Measurements from ENCODE around the gene TREH. TPM values are rescaled to one million over a fixed set of nuclear protein-coding genes. Genes with fewer than 3 reads are reported as not detected.

TREH gene
- total RNA-seq, 5 donors from 2014 or later (not counting 1 experiment from before 2014, with no cell fraction given), result not detected

DNA sequence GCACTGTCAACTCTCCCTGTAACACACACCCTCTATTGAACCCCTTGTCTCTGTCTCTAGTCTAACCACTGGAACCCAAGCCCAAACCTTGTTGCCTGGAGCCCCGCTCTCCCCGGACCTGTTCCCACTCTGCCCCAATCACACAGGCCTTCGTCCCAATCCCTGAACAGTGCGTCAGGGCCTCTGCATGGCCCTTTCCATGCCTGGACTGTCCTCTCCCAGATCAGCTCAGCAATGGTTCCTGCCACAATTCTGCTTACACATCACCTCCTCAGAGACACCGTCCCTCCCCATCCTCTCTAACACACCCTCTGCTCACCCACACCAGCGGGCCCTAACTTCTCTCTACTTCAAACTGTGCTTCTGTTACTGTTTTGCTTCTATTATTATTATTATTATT lies 1.5 kb downstream of the TREH start:
- H3K4me1 Mint-ChIP-seq, result peaks cover 0 to under 1% (median 0%) of the 10 kb centered on the region in 3 donors
- CTCF ChIA-PET, result no interaction called here
- no peak overlapping the region for H3K4me3 Mint-ChIP-seq
- ATAC-seq (replicated peaks in 1 of 4) (no peak), DNase-seq (no peak)
- Histone ChIP-seq H3K27ac (ENCODE audit: low read length) (no peak overlapping the region), H3K9me3 (no peaks in the 10 kb centered on the region), H3K36me3 (ENCODE audit: control insufficient read depth in 2 of 2, extremely low read depth in 1 of 2, insufficient read depth in 1 of 2, low read length in 1 of 2) (no peaks in the 10 kb centered on the region), H3K4me3 (ENCODE audit: control insufficient read depth in 1 of 2, extremely low read depth in 1 of 2, low read length in 1 of 2) (no peak overlapping the region), H3K4me1 (ENCODE audit: control insufficient read depth in 1 of 2, extremely low read depth in 1 of 2, insufficient read depth in 2 of 2, low read length in 2 of 2) (no peaks in the 10 kb centered on the region), H3K27me3 (replicated peaks in 1 of 2; ENCODE audit: control insufficient read depth in 2 of 2, extremely low read depth in 1 of 2, insufficient read depth in 2 of 2, low read length in 1 of 2) (peaks cover 0 to 8% of the 10 kb centered on the region in 2 experiments)
- no peak overlapping the region for H3K27ac Mint-ChIP-seq
- WGBS (ENCODE audit: insufficient coverage), result 94% methylated on average over 3 of the region's 6 CpGs
- peaks cover 4% of the 10 kb centered on the region for H3K36me3 Mint-ChIP-seq
- POLR2A ChIA-PET, result no interaction called here
- no peaks in the 10 kb centered on the region for H3K27me3 Mint-ChIP-seq
- peaks cover 0 to 4% (median 0%) of the 10 kb centered on the region in 3 donors for H3K9me3 Mint-ChIP-seq

DNA sequence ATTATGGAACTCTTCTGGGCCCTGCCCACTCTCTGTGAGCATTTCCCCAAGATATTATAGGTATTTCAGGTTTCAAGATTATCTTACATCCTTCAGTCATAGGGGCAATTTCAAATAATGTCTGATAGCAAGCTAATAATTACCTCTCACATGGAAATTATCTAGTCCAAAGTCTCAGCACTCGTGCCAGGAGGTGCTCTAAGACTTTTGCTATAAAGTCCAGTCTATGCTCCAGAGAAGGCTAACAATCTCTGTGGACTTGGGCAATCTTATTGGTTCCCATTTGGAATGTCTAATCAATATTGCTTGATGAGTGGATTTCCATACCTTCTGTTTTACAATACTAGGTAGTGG lies 5.4 kb downstream of the TREH start:
- H3K27me3 Mint-ChIP-seq, result peaks cover 0 to 4% of the 10 kb centered on the region in 2 donors
- H3K27me3 ChIP-seq (replicated peaks in 1 of 2; ENCODE audit: control insufficient read depth in 2 of 2, extremely low read depth in 1 of 2, insufficient read depth in 2 of 2, low read length in 1 of 2), result no peaks in the 10 kb centered on the region
- H3K4me1 Mint-ChIP-seq, result no peaks in the 10 kb centered on the region
- DNase-seq (no peak), ATAC-seq (replicated peaks in 1 of 4) (no peak)
- H3K4me3 ChIP-seq (ENCODE audit: control insufficient read depth in 1 of 2, extremely low read depth in 1 of 2, low read length in 1 of 2), result no peak overlapping the region
- no peak overlapping the region for H3K27ac Mint-ChIP-seq
- POLR2A ChIA-PET, result no interaction called here
- peaks cover 2% of the 10 kb centered on the region for H3K9me3 ChIP-seq
- CTCF ChIA-PET, result no interaction called here
- no peaks in the 10 kb centered on the region for H3K4me1 ChIP-seq (ENCODE audit: control insufficient read depth in 1 of 2, extremely low read depth in 1 of 2, insufficient read depth in 2 of 2, low read length in 2 of 2)
- H3K36me3 Mint-ChIP-seq, result peaks cover 4% of the 10 kb centered on the region
- H3K9me3 Mint-ChIP-seq, result peaks cover 6 to 20% (median 7%) of the 10 kb centered on the region in 3 donors
- H3K27ac ChIP-seq (ENCODE audit: low read length), result no peak overlapping the region
- no peaks in the 10 kb centered on the region for H3K36me3 ChIP-seq (ENCODE audit: control insufficient read depth in 2 of 2, extremely low read depth in 1 of 2, insufficient read depth in 1 of 2, low read length in 1 of 2)
- no peak overlapping the region for H3K4me3 Mint-ChIP-seq
- no CpG with 5 or more reads among the region's 1 CpG for WGBS (ENCODE audit: insufficient coverage)

GRCh38 chr11:118673361-118674081 lies 5.9 kb downstream of the TREH start:
- H3K4me3 Mint-ChIP-seq, result no peak overlapping the region
- DNase-seq, result no peak
- H3K9me3 ChIP-seq, result peaks cover 2% of the 10 kb centered on the region
- no peaks in the 10 kb centered on the region for H3K27me3 ChIP-seq (replicated peaks in 1 of 2; ENCODE audit: control insufficient read depth in 2 of 2, extremely low read depth in 1 of 2, insufficient read depth in 2 of 2, low read length in 1 of 2)
- CTCF ChIA-PET, result no interaction called here
- H3K36me3 ChIP-seq (ENCODE audit: control insufficient read depth in 2 of 2, extremely low read depth in 1 of 2, insufficient read depth in 1 of 2, low read length in 1 of 2), result no peaks in the 10 kb centered on the region
- H3K36me3 Mint-ChIP-seq, result peaks cover 4% of the 10 kb centered on the region
- WGBS (ENCODE audit: insufficient coverage), result 74% methylated on average over 6 of the region's 6 CpGs
- no peaks in the 10 kb centered on the region for H3K4me1 ChIP-seq (ENCODE audit: control insufficient read depth in 1 of 2, extremely low read depth in 1 of 2, insufficient read depth in 2 of 2, low read length in 2 of 2)
- no peak overlapping the region for H3K4me3 ChIP-seq (ENCODE audit: control insufficient read depth in 1 of 2, extremely low read depth in 1 of 2, low read length in 1 of 2)
- peaks cover 6 to 20% (median 7%) of the 10 kb centered on the region in 3 donors for H3K9me3 Mint-ChIP-seq
- no peak for ATAC-seq (replicated peaks in 1 of 4)
- POLR2A ChIA-PET, result no interaction called here
- H3K4me1 Mint-ChIP-seq, result no peaks in the 10 kb centered on the region
- H3K27ac Mint-ChIP-seq, result no peak overlapping the region
- H3K27me3 Mint-ChIP-seq, result peaks cover 0 to 4% of the 10 kb centered on the region in 2 donors
- no peak overlapping the region for H3K27ac ChIP-seq (ENCODE audit: low read length)

DNA sequence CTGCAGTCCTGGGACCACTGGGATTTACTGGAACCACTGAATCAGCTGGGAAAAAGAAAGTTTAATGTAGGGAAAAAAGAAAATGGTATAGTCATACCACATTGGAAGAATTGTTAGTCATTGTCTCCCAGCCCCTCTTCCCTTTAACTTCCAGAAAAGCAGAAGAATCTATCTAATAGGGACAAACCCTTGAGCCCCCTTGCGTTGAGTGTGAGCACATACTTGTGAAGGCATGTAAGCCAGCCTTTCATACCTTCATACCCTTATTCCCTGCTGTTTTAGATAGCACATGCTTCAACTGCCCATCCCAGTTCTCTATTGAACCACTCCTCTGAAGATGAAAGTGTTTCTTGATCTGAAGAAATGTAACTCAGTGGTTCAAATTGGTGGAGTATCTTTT lies 6.6 kb downstream of the TREH start:
- H3K9me3 Mint-ChIP-seq, result peaks cover 6 to 20% (median 7%) of the 10 kb centered on the region in 3 donors
- DNase-seq (no peak), ATAC-seq (replicated peaks in 1 of 4) (no peak)
- Histone ChIP-seq H3K36me3 (ENCODE audit: control insufficient read depth in 2 of 2, extremely low read depth in 1 of 2, insufficient read depth in 1 of 2, low read length in 1 of 2) (no peaks in the 10 kb centered on the region), H3K27ac (ENCODE audit: low read length) (no peak overlapping the region), H3K27me3 (replicated peaks in 1 of 2; ENCODE audit: control insufficient read depth in 2 of 2, extremely low read depth in 1 of 2, insufficient read depth in 2 of 2, low read length in 1 of 2) (no peaks in the 10 kb centered on the region), H3K9me3 (peaks cover 2% of the 10 kb centered on the region), H3K4me1 (ENCODE audit: control insufficient read depth in 1 of 2, extremely low read depth in 1 of 2, insufficient read depth in 2 of 2, low read length in 2 of 2) (no peaks in the 10 kb centered on the region), H3K4me3 (ENCODE audit: control insufficient read depth in 1 of 2, extremely low read depth in 1 of 2, low read length in 1 of 2) (no peak overlapping the region)
- POLR2A ChIA-PET, result no interaction called here
- no peak overlapping the region for H3K27ac Mint-ChIP-seq
- peaks cover 0 to 4% of the 10 kb centered on the region in 2 donors for H3K27me3 Mint-ChIP-seq
- H3K4me1 Mint-ChIP-seq, result no peaks in the 10 kb centered on the region
- peaks cover 4% of the 10 kb centered on the region for H3K36me3 Mint-ChIP-seq
- CTCF ChIA-PET, result no interaction called here
- 100% methylated on average over 1 of the region's 1 CpG for WGBS (ENCODE audit: insufficient coverage)
- no peak overlapping the region for H3K4me3 Mint-ChIP-seq

DNA sequence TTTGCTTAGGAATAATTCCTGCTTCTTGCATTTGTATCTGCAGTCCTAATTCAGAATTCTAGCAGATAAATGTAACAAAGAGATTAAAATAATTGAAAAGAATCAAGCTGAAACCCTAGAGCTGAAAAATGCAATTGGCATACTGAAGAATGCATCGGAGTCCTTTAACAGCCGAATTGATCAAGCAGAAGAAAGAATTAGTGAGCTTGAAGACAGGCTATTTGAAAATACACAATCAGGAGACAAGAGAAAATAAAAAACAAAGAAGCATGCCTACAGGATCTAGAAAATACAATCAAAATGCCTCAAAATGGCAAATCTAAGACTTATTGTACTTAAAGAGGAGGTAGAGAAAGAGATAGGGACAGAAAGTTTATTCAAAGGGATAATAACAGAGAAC lies 8.2 kb downstream of the TREH start:
- H3K9me3 Mint-ChIP-seq, result peaks cover 6 to 16% (median 7%) of the 10 kb centered on the region in 3 donors
- peaks cover 2 to 6% (median 4%) of the 10 kb centered on the region in 3 donors for H3K4me1 Mint-ChIP-seq
- Histone ChIP-seq H3K4me1 (ENCODE audit: control insufficient read depth in 1 of 2, extremely low read depth in 1 of 2, insufficient read depth in 2 of 2, low read length in 2 of 2) (peaks cover 0 to 2% of the 10 kb centered on the region in 2 experiments), H3K4me3 (ENCODE audit: control insufficient read depth in 1 of 2, extremely low read depth in 1 of 2, low read length in 1 of 2) (no peak overlapping the region), H3K36me3 (ENCODE audit: control insufficient read depth in 2 of 2, extremely low read depth in 1 of 2, insufficient read depth in 1 of 2, low read length in 1 of 2) (no peaks in the 10 kb centered on the region), H3K9me3 (peaks cover 2% of the 10 kb centered on the region), H3K27me3 (replicated peaks in 1 of 2; ENCODE audit: control insufficient read depth in 2 of 2, extremely low read depth in 1 of 2, insufficient read depth in 2 of 2, low read length in 1 of 2) (peaks cover 0 to 3% of the 10 kb centered on the region in 2 experiments), H3K27ac (ENCODE audit: low read length) (no peak overlapping the region)
- H3K27me3 Mint-ChIP-seq, result peaks cover 0 to 4% of the 10 kb centered on the region in 2 donors
- no peaks in the 10 kb centered on the region for H3K36me3 Mint-ChIP-seq
- POLR2A ChIA-PET, result interaction anchor here in 1 of 2 donors (0.6 kb wide), 1 partner anchor 282 kb away, joined by 6 read pairs; no protein-coding TSS in a partner anchor
- H3K27ac Mint-ChIP-seq, result no peak overlapping the region
- no peak overlapping the region for H3K4me3 Mint-ChIP-seq
- 100% methylated on average over 2 of the region's 2 CpGs for whole genome bisulfite sequencing (ENCODE audit: insufficient coverage)
- ATAC-seq (replicated peaks in 1 of 4) (no peak), DNase-seq (no peak)
- CTCF ChIA-PET, result interaction anchor here in 1 of 2 donors (0.6 kb wide), 1 partner anchor 301 kb away, joined by 4 read pairs; no protein-coding TSS in a partner anchor

GRCh38 chr11:118670063-118670462 lies 9.4 kb downstream of the TREH start:
- 83% methylated on average over 1 of the region's 2 CpGs for WGBS (ENCODE audit: insufficient coverage)
- no peaks in the 10 kb centered on the region for H3K36me3 Mint-ChIP-seq
- ChIA-PET POLR2A (interaction anchor here in 1 of 2 donors (0.8 kb wide), 1 partner anchor 354 kb away, joined by 3 read pairs; no protein-coding TSS in a partner anchor), CTCF (no interaction called here)
- H3K9me3 ChIP-seq, result peaks cover 2% of the 10 kb centered on the region
- no peak overlapping the region for H3K4me3 Mint-ChIP-seq
- H3K36me3 ChIP-seq (ENCODE audit: control insufficient read depth in 2 of 2, extremely low read depth in 1 of 2, insufficient read depth in 1 of 2, low read length in 1 of 2), result no peaks in the 10 kb centered on the region
- peaks cover 5 to 9% (median 7%) of the 10 kb centered on the region in 3 donors for H3K4me1 Mint-ChIP-seq
- DNase-seq, result no peak
- peaks cover 0 to 4% of the 10 kb centered on the region in 2 donors for H3K27me3 Mint-ChIP-seq
- peaks cover 0 to 3% of the 10 kb centered on the region in 2 experiments for H3K4me1 ChIP-seq (ENCODE audit: control insufficient read depth in 1 of 2, extremely low read depth in 1 of 2, insufficient read depth in 2 of 2, low read length in 2 of 2)
- no peak overlapping the region for H3K4me3 ChIP-seq (ENCODE audit: control insufficient read depth in 1 of 2, extremely low read depth in 1 of 2, low read length in 1 of 2)
- no peak for ATAC-seq (replicated peaks in 1 of 4)
- H3K27ac Mint-ChIP-seq, result no peak overlapping the region
- H3K9me3 Mint-ChIP-seq, result peaks cover 6 to 16% (median 7%) of the 10 kb centered on the region in 3 donors
- no peak overlapping the region for H3K27ac ChIP-seq (ENCODE audit: low read length)
- H3K27me3 ChIP-seq (replicated peaks in 1 of 2; ENCODE audit: control insufficient read depth in 2 of 2, extremely low read depth in 1 of 2, insufficient read depth in 2 of 2, low read length in 1 of 2), result peaks cover 0 to 3% of the 10 kb centered on the region in 2 experiments
